ENCODE data around the gene PRODH2. TPM values are rescaled to one million over a fixed set of nuclear protein-coding genes. Genes with fewer than 3 reads are reported as not detected.

Gene PRODH2
- total RNA-seq, 2 donors from 2014 or later = not detected

DNA sequence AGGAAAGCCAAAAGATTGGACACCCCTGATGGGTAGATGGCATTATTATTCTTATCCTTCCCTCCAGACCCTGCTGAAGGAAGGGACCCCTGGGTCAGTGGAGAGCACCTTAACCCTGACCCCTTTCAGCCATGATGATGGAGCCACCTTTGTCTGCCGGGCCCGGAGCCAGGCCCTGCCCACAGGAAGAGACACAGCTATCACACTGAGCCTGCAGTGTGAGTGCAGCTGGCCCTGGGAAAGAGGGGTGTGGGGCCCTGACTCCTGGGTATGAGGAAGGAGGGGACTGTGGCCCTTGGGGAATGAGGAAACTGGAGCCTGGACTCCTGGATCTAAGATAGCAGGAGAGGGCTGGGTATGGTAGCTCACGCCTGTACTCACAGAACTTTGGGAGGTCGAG, 46.8 kb upstream of the PRODH2 start:
- no peaks in the 10 kb centered on the region for H3K36me3 ChIP-seq
- DNase-seq (ENCODE audit: low spot score) (no peak), ATAC-seq (ENCODE audit: insufficient number of reproducible peaks, low FRiP score, low read depth) (no peak)
- peaks cover 0 to 15% of the 10 kb centered on the region in 2 donors for H3K4me1 ChIP-seq (ENCODE audit: control insufficient read depth in 1 of 2, low read depth in 2 of 2)
- no peak overlapping the region for H3K4me3 ChIP-seq
- no peaks in the 10 kb centered on the region for H3K9me3 ChIP-seq
- TF ChIP-seq, protein P1, sequence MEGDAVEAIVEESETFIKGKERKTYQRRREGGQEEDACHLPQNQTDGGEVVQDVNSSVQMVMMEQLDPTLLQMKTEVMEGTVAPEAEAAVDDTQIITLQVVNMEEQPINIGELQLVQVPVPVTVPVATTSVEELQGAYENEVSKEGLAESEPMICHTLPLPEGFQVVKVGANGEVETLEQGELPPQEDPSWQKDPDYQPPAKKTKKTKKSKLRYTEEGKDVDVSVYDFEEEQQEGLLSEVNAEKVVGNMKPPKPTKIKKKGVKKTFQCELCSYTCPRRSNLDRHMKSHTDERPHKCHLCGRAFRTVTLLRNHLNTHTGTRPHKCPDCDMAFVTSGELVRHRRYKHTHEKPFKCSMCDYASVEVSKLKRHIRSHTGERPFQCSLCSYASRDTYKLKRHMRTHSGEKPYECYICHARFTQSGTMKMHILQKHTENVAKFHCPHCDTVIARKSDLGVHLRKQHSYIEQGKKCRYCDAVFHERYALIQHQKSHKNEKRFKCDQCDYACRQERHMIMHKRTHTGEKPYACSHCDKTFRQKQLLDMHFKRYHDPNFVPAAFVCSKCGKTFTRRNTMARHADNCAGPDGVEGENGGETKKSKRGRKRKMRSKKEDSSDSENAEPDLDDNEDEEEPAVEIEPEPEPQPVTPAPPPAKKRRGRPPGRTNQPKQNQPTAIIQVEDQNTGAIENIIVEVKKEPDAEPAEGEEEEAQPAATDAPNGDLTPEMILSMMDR (IDR thresholded peaks at IDR 0.05) = no peak
- no peak overlapping the region for H3K27ac ChIP-seq
- peaks cover 10% of the 10 kb centered on the region for H3K27me3 ChIP-seq (replicated peaks; ENCODE audit: insufficient read depth)

DNA sequence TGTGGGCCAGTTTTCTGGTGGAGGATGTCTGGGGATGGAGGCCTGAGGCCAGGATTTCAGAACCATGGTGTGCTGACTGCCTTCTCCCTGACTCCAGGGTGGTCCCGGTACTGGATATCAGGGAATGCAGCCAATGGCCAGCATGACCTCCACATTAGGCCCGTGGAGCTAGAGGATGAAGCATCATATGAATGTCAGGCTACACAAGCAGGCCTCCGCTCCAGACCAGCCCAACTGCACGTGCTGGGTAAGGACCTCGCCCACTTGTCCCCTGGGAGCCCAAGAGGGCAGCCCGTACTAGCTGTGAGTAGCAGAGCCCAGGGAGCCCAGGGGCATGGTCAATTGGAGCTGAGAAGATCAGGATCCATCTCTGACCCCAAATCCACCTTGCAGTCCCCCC, 45.7 kb upstream of the PRODH2 start:
- Histone ChIP-seq H3K4me3 (no peak overlapping the region), H3K27me3 (replicated peaks; ENCODE audit: insufficient read depth) (peaks cover 10% of the 10 kb centered on the region), H3K27ac (no peak overlapping the region), H3K36me3 (no peaks in the 10 kb centered on the region), H3K9me3 (no peaks in the 10 kb centered on the region), H3K4me1 (ENCODE audit: control insufficient read depth in 1 of 2, low read depth in 2 of 2) (peaks cover 0 to 15% of the 10 kb centered on the region in 2 donors)
- TF ChIP-seq, protein P1 (IDR thresholded peaks at IDR 0.05) = no peak
- DNase-seq (ENCODE audit: low spot score) (no peak), ATAC-seq (ENCODE audit: insufficient number of reproducible peaks, low FRiP score, low read depth) (no peak)

DNA sequence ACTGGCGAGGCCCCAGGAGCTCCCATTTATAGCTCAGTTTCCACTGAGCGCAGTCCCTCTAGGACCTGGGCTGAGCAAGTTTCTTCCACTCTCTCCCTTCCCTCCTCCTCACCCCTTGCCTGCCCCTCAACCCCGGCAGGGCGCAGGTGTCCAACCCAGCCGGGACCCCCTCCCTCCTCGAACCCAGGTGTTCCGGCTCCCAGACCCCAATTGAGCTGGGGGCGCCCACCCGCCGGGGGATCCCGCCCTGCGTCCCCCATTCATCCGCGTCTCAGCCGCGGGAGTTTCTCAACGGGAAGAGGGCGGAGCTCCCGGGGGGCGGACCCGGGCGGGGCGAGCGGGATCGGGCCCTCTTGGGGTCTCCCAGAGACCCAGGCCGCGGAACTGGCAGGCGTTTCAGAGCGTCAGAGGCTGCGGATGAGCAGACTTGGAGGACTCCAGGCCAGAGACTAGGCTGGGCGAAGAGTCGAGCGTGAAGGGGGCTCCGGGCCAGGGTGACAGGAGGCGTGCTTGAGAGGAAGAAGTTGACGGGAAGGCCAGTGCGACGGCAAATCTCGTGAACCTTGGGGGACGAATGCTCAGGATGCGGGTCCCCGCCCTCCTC, 44.0 kb upstream of the PRODH2 start, which contains the start of gene KIRREL2:
Gene KIRREL2 (plus strand): TSS at position 366 of the 604 bp plus-strand sequence. CDS start 209 bp downstream, at position 575.
- H3K27ac ChIP-seq = no peak within 1 kb of the TSS
- DNase-seq (ENCODE audit: low spot score) = no peak
- TF ChIP-seq, protein P1 (IDR thresholded peaks at IDR 0.05) = no peak
- H3K9me3 ChIP-seq = no peaks in the 10 kb centered on the region
- H3K36me3 ChIP-seq = no peaks in the 10 kb centered on the region
- H3K4me1 ChIP-seq (ENCODE audit: control insufficient read depth in 1 of 2, low read depth in 2 of 2) = peaks cover 0 to 15% of the 10 kb centered on the region in 2 donors
- peaks cover 10% of the 10 kb centered on the region for H3K27me3 ChIP-seq (replicated peaks; ENCODE audit: insufficient read depth)
- peak within 1 kb of the TSS; percentile 72 for H3K4me3 ChIP-seq
- no peak for ATAC-seq (ENCODE audit: insufficient number of reproducible peaks, low FRiP score, low read depth)

DNA sequence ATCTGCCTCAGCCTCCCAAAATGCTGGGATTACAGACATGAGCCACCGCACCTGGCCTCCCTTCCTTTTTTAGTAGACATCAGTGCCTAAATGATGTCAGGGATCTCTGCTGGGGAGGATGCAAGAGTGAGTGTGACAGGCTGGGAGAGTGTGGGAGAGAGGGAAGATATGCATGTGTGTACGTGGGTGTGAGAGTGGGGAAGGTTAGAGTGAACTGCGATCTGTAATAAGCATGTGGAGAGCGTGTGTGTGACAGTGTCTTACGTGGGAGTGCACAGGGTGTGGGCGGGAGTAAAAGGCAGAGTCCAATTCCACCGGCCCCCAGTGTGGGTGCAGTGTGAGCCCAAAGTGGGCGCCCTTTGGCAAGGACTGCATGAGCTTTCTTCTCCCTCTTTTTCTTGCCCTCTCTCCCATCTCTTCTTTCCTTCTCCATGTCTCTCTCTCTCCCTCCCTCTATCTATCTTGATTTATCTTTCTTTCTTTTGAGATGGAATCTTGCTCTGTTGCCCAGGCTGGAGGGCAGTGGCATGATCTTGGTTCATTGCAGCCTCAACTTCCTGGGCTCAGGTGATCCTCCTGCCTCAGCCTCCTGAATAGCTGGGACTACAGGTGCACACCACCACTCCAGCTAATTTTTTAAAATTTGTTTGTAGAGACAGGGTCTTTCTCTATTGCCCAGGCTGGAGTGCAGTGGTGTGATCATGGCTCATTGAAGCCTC, 40.6 kb upstream of the PRODH2 start:
- ATAC-seq (ENCODE audit: insufficient number of reproducible peaks, low FRiP score, low read depth) = no peak

More for the DNA sequence above, 40.6 kb upstream of the PRODH2 start:
- Histone ChIP-seq H3K36me3 (no peaks in the 10 kb centered on the region), H3K27me3 (replicated peaks; ENCODE audit: insufficient read depth) (peaks cover 10% of the 10 kb centered on the region), H3K4me1 (ENCODE audit: control insufficient read depth in 1 of 2, low read depth in 2 of 2) (peaks cover 0 to 15% of the 10 kb centered on the region in 2 donors), H3K9me3 (no peaks in the 10 kb centered on the region), H3K27ac (no peak overlapping the region), H3K4me3 (no peak overlapping the region)
- DNase-seq (ENCODE audit: low spot score) = no peak
- TF ChIP-seq, protein P1 (IDR thresholded peaks at IDR 0.05) = no peak
